K562 (cell line): ENCODE measurements around the gene SORBS2. TPM values are rescaled to one million over a fixed set of nuclear protein-coding genes. Genes with fewer than 3 reads are reported as not detected.

Source experiments
- ATAC-seq: fragments of 200-7000 bp; cut with Tn5 transposase; 3 replicates; pipeline ENCODE4 v1.9.1; 2020; ENCODE audit warnings: moderate library complexity
- BruUV-seq: library from RNA; stranded (reverse); fragments of 400-500 nt; replicated peaks from 2 replicates; lab custom pipeline; 2021; lab: Mats Ljungman, UMichigan
- CTCF ChIA-PET: fragments of 300-600 bp; formaldehyde crosslinking; extraction: SDS; loops from one replicate; lab custom pipeline; 2021; ENCODE audit warnings: low intra/inter-chr PET ratio; lab: Yijun Ruan, JAX
- POLR2A ChIA-PET: fragments of 300-600, 350-650 bp; sonication (Branson Sonifier 250); formaldehyde crosslinking; extraction: SDS; loops from one replicate; lab custom pipeline; 2021; ENCODE audit warnings: antibody characterized with exemption, inconsistent platforms; lab: Yijun Ruan, JAX
- DNase-seq, 4 experiments: peaks; one replicate each; pipeline versions ENCODE4 v3.0.0 to v3.0.0-alpha.2; 2011 to 2018; ENCODE audit warnings: low spot score in 3 of 4, mixed read lengths in 3 of 4; ENCODE audit errors: extremely low read depth in 1 of 4
- FAIRE-seq: peaks from 2 replicates; lab custom pipeline; 2011; peaks lifted over from hg19 to GRCh38; lab: Jason Lieb, UNC
- H2AFZ ChIP-seq: 2 replicates; pipeline ENCODE4 v1.6.0; 2011; ENCODE audit warnings: low read depth, low read length, control low read depth, inconsistent platforms
- H3K27ac ChIP-seq: fragments of 200-600 bp; 3 replicates; pipeline ENCODE4 v1.8.0; 2011; ENCODE audit warnings: low read depth, mild to moderate bottlenecking, control low read depth, inconsistent platforms, low read length, moderate library complexity, mixed read lengths; ENCODE audit errors: extremely low read depth
- H3K27me3 ChIP-seq, 2 experiments: fragments of 300-600 bp in 1 of 2; 2 replicates in 1 of 2; 3 replicates in 1 of 2; pipeline versions ENCODE4 v1.6.0 to v1.8.0; 2011; ENCODE audit warnings: inconsistent platforms in 2 of 2, low read length in 2 of 2, mild to moderate bottlenecking in 1 of 2, mixed read lengths in 1 of 2, moderate library complexity in 1 of 2; ENCODE audit not compliant: control insufficient read depth in 2 of 2, insufficient read depth in 2 of 2
- H3K36me3 ChIP-seq: fragments of 300-600 bp; 3 replicates; pipeline ENCODE4 v1.8.0; 2011; ENCODE audit warnings: mild to moderate bottlenecking, low read length, inconsistent platforms; ENCODE audit not compliant: control insufficient read depth, insufficient read depth
- H3K4me1 ChIP-seq, 2 experiments: fragments of 200-600 bp in 1 of 2; replicated peaks in 1 of 2; 2 replicates in 1 of 2; 3 replicates in 1 of 2; pipeline versions ENCODE4 v1.5.1 to v1.8.0; 2011; ENCODE audit warnings: inconsistent platforms in 2 of 2, low read length in 2 of 2, mild to moderate bottlenecking in 1 of 2, mixed read lengths in 1 of 2, moderate library complexity in 1 of 2; ENCODE audit not compliant: control insufficient read depth in 2 of 2, insufficient read depth in 2 of 2
- H3K4me2 ChIP-seq: 2 replicates; pipeline ENCODE4 v1.6.1; 2011; ENCODE audit warnings: low read length, control low read depth, inconsistent platforms, mixed read lengths; ENCODE audit not compliant: insufficient read depth
- H3K4me3 ChIP-seq: fragments of 200-600 bp; sonication (generic), shearing (Covaris generic); 2 replicates; pipeline ENCODE4 v1.5.1; 2016; ENCODE audit warnings: control low read depth, inconsistent platforms
- H3K79me2 ChIP-seq: fragments of 200-600 bp; 3 replicates; pipeline ENCODE4 v1.8.0; 2011; ENCODE audit warnings: low read length, inconsistent platforms; ENCODE audit not compliant: control insufficient read depth, insufficient read depth
- H3K9ac ChIP-seq, 2 experiments: 2 replicates each; pipeline versions ENCODE4 v1.6.0 to v1.6.1; 2011; ENCODE audit warnings: low read depth in 2 of 2, low read length in 2 of 2, control low read depth in 1 of 2, inconsistent platforms in 1 of 2, mild to moderate bottlenecking in 1 of 2, mixed read lengths in 1 of 2; ENCODE audit not compliant: insufficient read depth in 1 of 2
- H3K9me1 ChIP-seq: one replicate; pipeline ENCODE4 v1.6.0; 2011; ENCODE audit warnings: inconsistent platforms, mild to moderate bottlenecking, low read length, moderate library complexity; ENCODE audit not compliant: control insufficient read depth, insufficient read depth
- H3K9me3 ChIP-seq: replicated peaks from 2 replicates; pipeline ENCODE4 v1.5.1; 2011; ENCODE audit warnings: low read depth, low read length, inconsistent platforms; ENCODE audit not compliant: control insufficient read depth, insufficient read depth
- H4K20me1 ChIP-seq: replicated peaks from 2 replicates; pipeline ENCODE4 v1.6.1; 2011; ENCODE audit warnings: low read length, inconsistent platforms, mixed read lengths; ENCODE audit not compliant: control insufficient read depth, insufficient read depth
- ELF1 ChIP-seq: fragments of 200-800 bp; sonication (Bioruptor generic); IDR thresholded peaks from 2 replicates; pipeline ENCODE4 v1.6.1; 2016; ENCODE audit warnings: missing genetic modification characterization, missing compliant biosample characterization
- HMGXB4 ChIP-seq: sonication (generic); formaldehyde crosslinking; IDR thresholded peaks from 2 replicates; pipeline ENCODE4 v1.8.1; 2023; ENCODE audit warnings: mild to moderate bottlenecking, missing genetic modification reagents
- JUN ChIP-seq, 2 experiments: sonication (generic) in 1 of 2; formaldehyde crosslinking in 1 of 2; IDR thresholded peaks; 2 replicates each; pipeline versions ENCODE4 v1.6.1 to v1.8.0; 2012 to 2022; ENCODE audit warnings: borderline replicate concordance in 2 of 2, mild to moderate bottlenecking in 2 of 2, improper control_type of control experiment in 1 of 2, low read depth in 1 of 2, low read length in 1 of 2, missing genetic modification reagents in 1 of 2
- OTX1 ChIP-seq: fragments of 450-650 bp; formaldehyde crosslinking; IDR thresholded peaks from 2 replicates; pipeline ENCODE4 v1.4.0; 2022; ENCODE audit warnings: mild to moderate bottlenecking
- ZC3H11A ChIP-seq: IDR thresholded peaks from 2 replicates; pipeline ENCODE4 v1.6.1; 2012; ENCODE audit warnings: low read depth, low read length, improper control_type of control experiment
- ZC3H8 ChIP-seq: fragments of 450-650 bp; IDR thresholded peaks from 2 replicates; pipeline ENCODE4 v1.6.1; 2017
- WGBS: fragments of 100-300 bp; shearing (Covaris generic); methylation state at CpG from one replicate; pipeline ENCODE4 v1.1.6; 2016; ENCODE audit warnings: low coverage, mixed read lengths; ENCODE audit not compliant: insufficient coverage; ENCODE audit errors: missing lambda C conversion rate; 5-methylcytosine and 5-hydroxymethylcytosine counted together
- in situ Hi-C: fragments of 300-500 bp; cut with MboI; formaldehyde crosslinking; loops from 4 replicates; pipeline ENCODE4 v1.15.0; 2018; ENCODE audit warnings: inconsistent platforms, mixed read lengths
- intact Hi-C: fragments of 100-400 bp; cut with micrococcal nuclease; formaldehyde crosslinking; loops from 2 replicates; pipeline ENCODE4 v1.14.2; 2022
- polyA plus RNA-seq, 8 experiments: library from polyadenylated mRNA; depleted of rRNA in 4 of 8; stranded (reverse) in 5 of 8; unstranded in 3 of 8; fragments of >200 nt; fragmentation: Nextera tagmentation in 2 of 8; fragmentation: Illumina TruSeq in 1 of 8; extraction: Ambion mirVana in 2 of 8; extraction: Trizol in 1 of 8; gene quantifications; 2 replicates each; pipeline versions ENCODE4 v1.2.1 to v1.2.3, GENCODE V29; 2011 to 2014; ENCODE audit warnings: inconsistent platforms in 1 of 8, missing spikeins in 1 of 8
- total RNA-seq, 7 experiments: library from RNA; depleted of rRNA in 6 of 7; stranded (reverse); fragments of >200 nt in 6 of 7; fragmentation: Illumina TruSeq in 2 of 7; extraction: Trizol in 2 of 7; gene quantifications; 2 replicates each; pipeline versions ENCODE4 v1.2.1 to v1.2.3, GENCODE V29; 2011 to 2021; ENCODE audit warnings: low replicate concordance in 1 of 7
- TF ChIP-seq, protein P1 (sequence below): fragments of 200-800 bp; sonication (Bioruptor generic); IDR thresholded peaks from 2 replicates; pipeline ENCODE4 v1.6.1; 2017; ENCODE audit warnings: missing genetic modification characterization, missing compliant biosample characterization
- TF ChIP-seq, protein P2 (sequence below): fragments of 450-650 bp; IDR thresholded peaks from 2 replicates; pipeline ENCODE4 v1.6.1; 2016

The SORBS2 gene
- total and polyA plus RNA-seq, 9 of the 15 experiments (the other 6 are each of a cell fraction or from before 2014, with no cell fraction given): 0.29 TPM; not detected in 8

DNA sequence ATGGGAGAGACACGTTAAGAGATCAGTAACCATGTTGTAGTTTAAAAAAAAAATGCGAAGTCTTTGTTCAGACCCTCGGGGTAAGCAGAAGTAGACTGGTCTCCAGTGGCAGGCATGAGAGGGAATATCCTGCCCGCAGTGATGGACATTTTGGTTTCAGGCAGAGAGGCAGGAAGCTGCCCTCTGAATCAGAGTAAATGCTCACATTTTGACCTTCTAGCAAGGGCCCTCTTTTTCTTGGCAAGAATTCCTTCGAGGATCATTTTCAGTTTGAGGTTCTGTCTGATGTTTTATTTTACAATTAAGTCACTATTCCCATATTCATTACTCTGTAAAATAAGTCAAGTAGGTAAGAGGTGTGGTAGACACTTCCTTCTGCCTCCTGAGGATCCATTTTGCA, 28.4 kb downstream of the SORBS2 start:
- FAIRE-seq: no peak
- H3K27me3 ChIP-seq: peaks cover 8 to 22% of the 10 kb centered on the region in 2 experiments
- no peak for ATAC-seq
- WGBS: 5% methylated on average over 5 of the region's 5 CpGs
- H3K79me2 ChIP-seq: no peaks in the 10 kb centered on the region
- no peaks in the 10 kb centered on the region for H3K9me3 ChIP-seq
- CTCF ChIA-PET: no interaction called here
- H3K4me1 ChIP-seq: no peaks in the 10 kb centered on the region
- intact Hi-C loops (no loop called here), in situ Hi-C loops (no loop called here)
- DNase-seq: no peak
- no TSS peak for BruUV-seq
- no peak overlapping the region for H3K4me3 ChIP-seq
- H3K27ac ChIP-seq: no peak overlapping the region
- H2AFZ ChIP-seq: no peak overlapping the region
- H3K36me3 ChIP-seq: no peaks in the 10 kb centered on the region
- H3K9ac ChIP-seq: no peak overlapping the region
- H3K9me1 ChIP-seq: no peaks in the 10 kb centered on the region
- H4K20me1 ChIP-seq: no peaks in the 10 kb centered on the region; the same call in 1 of the 2 replicates
- no peak overlapping the region for H3K4me2 ChIP-seq
- POLR2A ChIA-PET: interaction anchor here (0.6 kb wide), 1 partner anchor 188 kb away, joined by 3 read pairs; no protein-coding TSS in a partner anchor
- TF ChIP-seq, protein P1, sequence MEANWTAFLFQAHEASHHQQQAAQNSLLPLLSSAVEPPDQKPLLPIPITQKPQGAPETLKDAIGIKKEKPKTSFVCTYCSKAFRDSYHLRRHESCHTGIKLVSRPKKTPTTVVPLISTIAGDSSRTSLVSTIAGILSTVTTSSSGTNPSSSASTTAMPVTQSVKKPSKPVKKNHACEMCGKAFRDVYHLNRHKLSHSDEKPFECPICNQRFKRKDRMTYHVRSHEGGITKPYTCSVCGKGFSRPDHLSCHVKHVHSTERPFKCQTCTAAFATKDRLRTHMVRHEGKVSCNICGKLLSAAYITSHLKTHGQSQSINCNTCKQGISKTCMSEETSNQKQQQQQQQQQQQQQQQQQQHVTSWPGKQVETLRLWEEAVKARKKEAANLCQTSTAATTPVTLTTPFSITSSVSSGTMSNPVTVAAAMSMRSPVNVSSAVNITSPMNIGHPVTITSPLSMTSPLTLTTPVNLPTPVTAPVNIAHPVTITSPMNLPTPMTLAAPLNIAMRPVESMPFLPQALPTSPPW: no peak
- TF ChIP-seq ELF1 (tag): no peak
- TF ChIP-seq ZC3H8: no peak
- no peak for TF ChIP-seq HMGXB4 (CRISPR knock-in tag)
- TF ChIP-seq, protein P2, sequence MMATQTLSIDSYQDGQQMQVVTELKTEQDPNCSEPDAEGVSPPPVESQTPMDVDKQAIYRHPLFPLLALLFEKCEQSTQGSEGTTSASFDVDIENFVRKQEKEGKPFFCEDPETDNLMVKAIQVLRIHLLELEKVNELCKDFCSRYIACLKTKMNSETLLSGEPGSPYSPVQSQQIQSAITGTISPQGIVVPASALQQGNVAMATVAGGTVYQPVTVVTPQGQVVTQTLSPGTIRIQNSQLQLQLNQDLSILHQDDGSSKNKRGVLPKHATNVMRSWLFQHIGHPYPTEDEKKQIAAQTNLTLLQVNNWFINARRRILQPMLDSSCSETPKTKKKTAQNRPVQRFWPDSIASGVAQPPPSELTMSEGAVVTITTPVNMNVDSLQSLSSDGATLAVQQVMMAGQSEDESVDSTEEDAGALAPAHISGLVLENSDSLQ: no peak
- TF ChIP-seq ZC3H11A: no peak
- no peak for TF ChIP-seq JUN (IDR thresholded peaks at IDR 0.05; ENCODE audit: borderline replicate concordance, low read depth, low read length)
- no peak for TF ChIP-seq JUN (CRISPR knock-in tag; IDR thresholded peaks at IDR 0.05; ENCODE audit: borderline replicate concordance)
- no peak for TF ChIP-seq OTX1 (CRISPR knock-in tag)
